RWPE2 (cell line): ENCODE measurements around the gene PANX3.

Experiments
- ATAC-seq: fragments of 200-7000 bp; cut with Tn5 transposase; 3 replicates; pipeline ENCODE4 v1.9.1; 2021; ENCODE audit warnings: low read depth
- DNase-seq: peaks from one replicate; pipeline ENCODE4 v3.0.0-alpha.2; 2020; ENCODE audit warnings: low spot score
- H3K27ac ChIP-seq: fragments of 450-650 bp; 2 replicates; pipeline ENCODE4 v1.5.1; 2017; ENCODE audit warnings: mild to moderate bottlenecking; ENCODE audit not compliant: poor library complexity, severe bottlenecking
- H3K27me3 ChIP-seq: fragments of 250-450 bp; sonication (Bioruptor Pico); 2 replicates; pipeline ENCODE4 v1.5.1; 2021; ENCODE audit warnings: mild to moderate bottlenecking, moderate library complexity; ENCODE audit not compliant: insufficient read depth, poor library complexity, severe bottlenecking
- H3K36me3 ChIP-seq: fragments of 250-450 bp; sonication (Bioruptor Pico); 2 replicates; pipeline ENCODE4 v1.5.1; 2020; ENCODE audit warnings: low read depth, mild to moderate bottlenecking, moderate library complexity
- H3K4me1 ChIP-seq: fragments of 250-450 bp; sonication (Bioruptor Pico); 2 replicates; pipeline ENCODE4 v1.5.1; 2021; ENCODE audit warnings: mild to moderate bottlenecking, moderate library complexity; ENCODE audit not compliant: insufficient read depth, poor library complexity, severe bottlenecking
- H3K4me3 ChIP-seq: fragments of 250-450 bp; sonication (Bioruptor Pico); 2 replicates; pipeline ENCODE4 v1.5.1; 2021; ENCODE audit warnings: mild to moderate bottlenecking, moderate library complexity; ENCODE audit not compliant: severe bottlenecking
- H3K9me3 ChIP-seq: fragments of 250-450 bp; sonication (Bioruptor Pico); 2 replicates; pipeline ENCODE4 v1.5.1; 2021; ENCODE audit warnings: mild to moderate bottlenecking, moderate library complexity; ENCODE audit not compliant: severe bottlenecking
- CTCF ChIP-seq: fragments of 450-650 bp; IDR thresholded peaks from one replicate; pipeline ENCODE4 v1.5.1; 2017; ENCODE audit warnings: mild to moderate bottlenecking, moderate library complexity; ENCODE audit not compliant: poor library complexity, severe bottlenecking

PANX3 gene

GRCh38 chr11:124611064-124611463 is at the start of gene PANX3:
TSS of gene PANX3 (plus strand) at chr11:124611428. CDS start at chr11:124611557, 129 bp downstream.
- no peaks in the 10 kb centered on the region for H3K27me3 ChIP-seq
- ATAC-seq: no peak
- no peak for DNase-seq
- H3K27ac ChIP-seq: no peak within 1 kb of the TSS
- no peaks in the 10 kb centered on the region for H3K4me1 ChIP-seq
- H3K36me3 ChIP-seq: no peaks in the 10 kb centered on the region
- H3K9me3 ChIP-seq: no peaks in the 10 kb centered on the region
- no peak for TF ChIP-seq CTCF
- H3K4me3 ChIP-seq: no peak within 1 kb of the TSS

GRCh38 chr11:124569697-124570096 is 41.5 kb upstream of the PANX3 start, which contains the start of gene OR8A1:
TSS of gene OR8A1 (plus strand) at chr11:124569997. CDS start at chr11:124570120, 123 bp downstream.
- ATAC-seq: no peak
- Histone ChIP-seq H3K27me3 (no peaks in the 10 kb centered on the region), H3K4me3 (no peak within 1 kb of the TSS), H3K9me3 (no peaks in the 10 kb centered on the region), H3K4me1 (no peaks in the 10 kb centered on the region), H3K36me3 (no peaks in the 10 kb centered on the region), H3K27ac (no peak within 1 kb of the TSS)
- no peak for TF ChIP-seq CTCF
- DNase-seq: no peak

GRCh38 chr11:124570160-124570559 is 41.1 kb upstream of the PANX3 start:
- H3K27ac ChIP-seq: no peak overlapping the region
- no peak overlapping the region for H3K4me3 ChIP-seq
- no peak for ATAC-seq
- H3K27me3 ChIP-seq: no peaks in the 10 kb centered on the region
- TF ChIP-seq CTCF: no peak
- H3K9me3 ChIP-seq: no peaks in the 10 kb centered on the region
- H3K4me1 ChIP-seq: no peaks in the 10 kb centered on the region
- H3K36me3 ChIP-seq: no peaks in the 10 kb centered on the region
- no peak for DNase-seq

GRCh38 chr11:124577716-124578427 is 33.4 kb upstream of the PANX3 start:
- no peak for TF ChIP-seq CTCF
- Histone ChIP-seq H3K9me3 (no peaks in the 10 kb centered on the region), H3K27me3 (no peaks in the 10 kb centered on the region), H3K4me3 (no peak overlapping the region), H3K36me3 (no peaks in the 10 kb centered on the region), H3K4me1 (no peaks in the 10 kb centered on the region), H3K27ac (no peak overlapping the region)
- DNase-seq (no peak), ATAC-seq (no peak)

- H3K27me3 ChIP-seq: no peaks in the 10 kb centered on the region
- no peaks in the 10 kb centered on the region for H3K4me1 ChIP-seq
- no peak for TF ChIP-seq CTCF
- no peaks in the 10 kb centered on the region for H3K36me3 ChIP-seq
- H3K9me3 ChIP-seq: no peaks in the 10 kb centered on the region
- H3K27ac ChIP-seq: no peak overlapping the region
- ATAC-seq (no peak), DNase-seq (no peak)
- no peak overlapping the region for H3K4me3 ChIP-seq
These were observed 32.5 kb upstream of the PANX3 start for GRCh38 chr11:124578761-124579160.
